ENCODE data around the gene GPR63. TPM values are rescaled to one million over a fixed set of nuclear protein-coding genes. Genes with fewer than 3 reads are reported as not detected.
"Not testable (repeated sequence)": the region's sequence is repeated elsewhere in the genome, so short reads cannot be mapped to it uniquely, and the experiment has no call there.

GPR63 gene, protein sequence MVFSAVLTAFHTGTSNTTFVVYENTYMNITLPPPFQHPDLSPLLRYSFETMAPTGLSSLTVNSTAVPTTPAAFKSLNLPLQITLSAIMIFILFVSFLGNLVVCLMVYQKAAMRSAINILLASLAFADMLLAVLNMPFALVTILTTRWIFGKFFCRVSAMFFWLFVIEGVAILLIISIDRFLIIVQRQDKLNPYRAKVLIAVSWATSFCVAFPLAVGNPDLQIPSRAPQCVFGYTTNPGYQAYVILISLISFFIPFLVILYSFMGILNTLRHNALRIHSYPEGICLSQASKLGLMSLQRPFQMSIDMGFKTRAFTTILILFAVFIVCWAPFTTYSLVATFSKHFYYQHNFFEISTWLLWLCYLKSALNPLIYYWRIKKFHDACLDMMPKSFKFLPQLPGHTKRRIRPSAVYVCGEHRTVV
- total RNA-seq (1 to 10 TPM; 1.4 to 3.6 TPM), polyA plus RNA-seq (under 1 TPM; 0.63 to 0.77 TPM)
- long read RNA-seq, donor 1, full-length matches to known transcripts: 3 of 7 reads
- long read RNA-seq, donor 1, partial matches to known transcripts: 0 of 7 reads
- long read RNA-seq, donor 1, other reads (novel, unspliced or antisense): 4 of 7 reads
- long read RNA-seq, donor 2: 0 reads

- H3K9me3 ChIP-seq (ENCODE audit: control insufficient read depth, low read length): no peaks in the 10 kb centered on the region
- peak within 1 kb of the TSS in 1 of 2 donors; percentile 4 for H3K27ac ChIP-seq (ENCODE audit: low read depth in 1 of 2, low read length in 2 of 2)
- no peaks in the 10 kb centered on the region for H3K4me1 ChIP-seq (ENCODE audit: control insufficient read depth in 1 of 2, insufficient read depth in 2 of 2, low read length in 2 of 2)
- H3K36me3 ChIP-seq (ENCODE audit: control insufficient read depth in 1 of 2, insufficient read depth in 2 of 2, low read length in 1 of 2): no peaks in the 10 kb centered on the region
- H3K27me3 ChIP-seq (ENCODE audit: control insufficient read depth in 1 of 2, insufficient read depth in 2 of 2, low read length in 1 of 2): no peaks in the 10 kb centered on the region
- peak within 1 kb of the TSS; percentile 83 to 97 for H3K4me3 ChIP-seq (ENCODE audit: low read length in 2 of 2)
- intact Hi-C loops (cut with DNase I): loop anchor here (5.0 kb wide), 3 partner anchors 55 to 220 kb away; partner anchors contain the start of gene NDUFAF4 (in 1 of the 2)
- peak; percentile 70 to 92 for DNase-seq
- ATAC-seq (ENCODE audit: low FRiP score): peak; percentile 92
- 0 to 1% methylated on average over 68 to 80 of the region's 80 CpGs for WGBS, 2 donors
These were observed at the start of gene GPR63 for GRCh38 chr6:96837081-96837971. TSS of gene GPR63 (minus strand) at chr6:96837477. CDS start at chr6:96799731, 37,746 bp downstream.

DNA sequence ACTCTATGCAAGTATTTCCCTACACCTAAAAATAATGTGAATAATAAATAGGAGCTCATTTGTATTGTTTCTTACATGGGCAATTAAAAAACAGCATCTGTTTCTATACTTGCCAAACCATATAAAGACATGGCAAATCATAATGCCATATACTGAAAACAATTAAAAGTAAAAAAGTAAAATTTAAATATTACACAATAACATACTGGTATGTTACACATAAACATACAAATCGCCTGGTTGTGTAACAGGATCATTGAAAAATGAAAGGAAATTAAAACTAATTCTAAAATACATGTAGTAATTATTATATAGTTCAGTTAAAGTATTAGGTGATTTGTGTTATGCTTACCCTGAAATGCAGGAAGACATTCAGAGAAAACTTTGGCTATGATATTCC lies 49.2 kb upstream of the GPR63 start:
- Histone ChIP-seq H3K9me3 (ENCODE audit: control insufficient read depth, low read length) (no peaks in the 10 kb centered on the region), H3K4me3 (ENCODE audit: low read length in 2 of 2) (no peak overlapping the region), H3K4me1 (ENCODE audit: control insufficient read depth in 1 of 2, insufficient read depth in 2 of 2, low read length in 2 of 2) (no peaks in the 10 kb centered on the region), H3K27me3 (ENCODE audit: control insufficient read depth in 1 of 2, insufficient read depth in 2 of 2, low read length in 1 of 2) (no peaks in the 10 kb centered on the region), H3K27ac (ENCODE audit: low read depth in 1 of 2, low read length in 2 of 2) (no peak overlapping the region), H3K36me3 (ENCODE audit: control insufficient read depth in 1 of 2, insufficient read depth in 2 of 2, low read length in 1 of 2) (no peaks in the 10 kb centered on the region)
- WGBS, 2 donors: 80 to 88% methylated on average over 1 of the region's 1 CpG
- ATAC-seq (ENCODE audit: low FRiP score) (no peak), DNase-seq (no peak)
- intact Hi-C loops (cut with DNase I): no loop called here

DNA sequence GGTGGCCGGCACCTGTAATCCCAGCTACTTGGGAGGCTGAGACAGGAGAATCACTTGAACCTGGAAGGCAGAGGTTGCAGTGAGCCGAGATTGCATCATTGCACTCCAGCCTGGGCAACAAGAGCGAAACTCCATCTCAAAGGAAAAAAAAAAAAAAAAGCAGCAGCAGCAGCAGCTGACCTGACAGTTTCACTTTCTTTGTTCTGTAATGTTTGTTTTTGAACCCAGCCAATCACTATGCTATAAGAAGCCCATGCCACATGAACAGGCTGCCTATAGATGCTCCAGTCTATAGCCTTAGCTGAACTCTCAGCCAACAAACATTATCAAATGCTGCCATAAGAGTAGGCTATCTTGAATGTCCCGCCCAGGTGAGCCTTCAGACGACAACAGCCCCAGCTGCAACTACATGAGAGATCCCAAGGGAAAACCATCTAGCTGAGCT lies 47.9 kb upstream of the GPR63 start:
- ATAC-seq (ENCODE audit: low FRiP score); intact Hi-C loops (cut with DNase I); H3K36me3 ChIP-seq (ENCODE audit: control insufficient read depth in 1 of 2, insufficient read depth in 2 of 2, low read length in 1 of 2); H3K27me3 ChIP-seq (ENCODE audit: control insufficient read depth in 1 of 2, insufficient read depth in 2 of 2, low read length in 1 of 2); H3K4me1 ChIP-seq (ENCODE audit: control insufficient read depth in 1 of 2, insufficient read depth in 2 of 2, low read length in 2 of 2); H3K9me3 ChIP-seq (ENCODE audit: control insufficient read depth, low read length); DNase-seq; H3K4me3 ChIP-seq (ENCODE audit: low read length in 2 of 2); H3K27ac ChIP-seq (ENCODE audit: low read depth in 1 of 2, low read length in 2 of 2): not testable (repeated sequence)
- 73 to 78% methylated on average over 4 to 5 of the region's 5 CpGs for WGBS, 2 donors

- H3K27ac ChIP-seq (ENCODE audit: low read depth in 1 of 2, low read length in 2 of 2): no peak overlapping the region
These were observed 40.9 kb upstream of the GPR63 start for GRCh38 chr6:96878143-96878542.

GRCh38 chr6:96876886-96877545 lies 39.7 kb upstream of the GPR63 start:
- Histone ChIP-seq H3K9me3 (ENCODE audit: control insufficient read depth, low read length) (no peaks in the 10 kb centered on the region), H3K4me1 (ENCODE audit: control insufficient read depth in 1 of 2, insufficient read depth in 2 of 2, low read length in 2 of 2) (no peaks in the 10 kb centered on the region), H3K27me3 (ENCODE audit: control insufficient read depth in 1 of 2, insufficient read depth in 2 of 2, low read length in 1 of 2) (no peaks in the 10 kb centered on the region), H3K27ac (ENCODE audit: low read depth in 1 of 2, low read length in 2 of 2) (no peak overlapping the region), H3K36me3 (ENCODE audit: control insufficient read depth in 1 of 2, insufficient read depth in 2 of 2, low read length in 1 of 2) (no peaks in the 10 kb centered on the region), H3K4me3 (ENCODE audit: low read length in 2 of 2) (no peak overlapping the region)
- intact Hi-C loops (cut with DNase I): no loop called here
- no peak for ATAC-seq (ENCODE audit: low FRiP score)
- no peak for DNase-seq
- WGBS, 2 donors: 76 to 78% methylated on average over 9 of the region's 9 CpGs

More at GRCh38 chr6:96878143-96878542, 40.9 kb upstream of the GPR63 start:
- intact Hi-C loops (cut with DNase I): no loop called here
- ATAC-seq (ENCODE audit: low FRiP score): no peak
- no peaks in the 10 kb centered on the region for H3K27me3 ChIP-seq (ENCODE audit: control insufficient read depth in 1 of 2, insufficient read depth in 2 of 2, low read length in 1 of 2)
- DNase-seq: no peak
- H3K4me1 ChIP-seq (ENCODE audit: control insufficient read depth in 1 of 2, insufficient read depth in 2 of 2, low read length in 2 of 2): no peaks in the 10 kb centered on the region
- no peak overlapping the region for H3K4me3 ChIP-seq (ENCODE audit: low read length in 2 of 2)
- no peaks in the 10 kb centered on the region for H3K9me3 ChIP-seq (ENCODE audit: control insufficient read depth, low read length)
- H3K36me3 ChIP-seq (ENCODE audit: control insufficient read depth in 1 of 2, insufficient read depth in 2 of 2, low read length in 1 of 2): no peaks in the 10 kb centered on the region

DNA sequence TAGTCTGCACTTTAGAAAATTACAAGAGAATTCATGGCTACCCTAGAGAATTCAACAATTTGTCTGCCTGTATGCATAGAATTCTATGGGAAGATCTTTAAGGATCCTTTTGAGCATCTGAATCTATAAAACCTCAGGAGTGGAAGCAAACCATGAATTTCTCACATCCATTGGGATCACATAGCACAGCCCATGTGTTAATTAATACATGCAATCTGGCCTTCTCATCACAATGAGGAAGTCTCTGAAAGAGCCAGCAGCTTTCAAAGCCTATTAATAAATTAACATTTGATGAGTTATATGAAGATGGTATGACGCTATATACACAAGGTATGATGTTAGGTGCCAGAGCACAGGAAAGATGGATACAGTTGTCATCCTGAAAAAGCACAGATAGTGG lies 35.7 kb upstream of the GPR63 start:
- Histone ChIP-seq H3K4me1 (ENCODE audit: control insufficient read depth in 1 of 2, insufficient read depth in 2 of 2, low read length in 2 of 2) (no peaks in the 10 kb centered on the region), H3K27ac (ENCODE audit: low read depth in 1 of 2, low read length in 2 of 2) (no peak overlapping the region), H3K4me3 (ENCODE audit: low read length in 2 of 2) (no peak overlapping the region), H3K36me3 (ENCODE audit: control insufficient read depth in 1 of 2, insufficient read depth in 2 of 2, low read length in 1 of 2) (no peaks in the 10 kb centered on the region), H3K27me3 (ENCODE audit: control insufficient read depth in 1 of 2, insufficient read depth in 2 of 2, low read length in 1 of 2) (no peaks in the 10 kb centered on the region), H3K9me3 (ENCODE audit: control insufficient read depth, low read length) (no peaks in the 10 kb centered on the region)
- ATAC-seq (ENCODE audit: low FRiP score) (no peak), DNase-seq (no peak)
- WGBS, 2 donors: 71 to 78% methylated on average over 1 of the region's 1 CpG
- intact Hi-C loops (cut with DNase I): no loop called here

DNA sequence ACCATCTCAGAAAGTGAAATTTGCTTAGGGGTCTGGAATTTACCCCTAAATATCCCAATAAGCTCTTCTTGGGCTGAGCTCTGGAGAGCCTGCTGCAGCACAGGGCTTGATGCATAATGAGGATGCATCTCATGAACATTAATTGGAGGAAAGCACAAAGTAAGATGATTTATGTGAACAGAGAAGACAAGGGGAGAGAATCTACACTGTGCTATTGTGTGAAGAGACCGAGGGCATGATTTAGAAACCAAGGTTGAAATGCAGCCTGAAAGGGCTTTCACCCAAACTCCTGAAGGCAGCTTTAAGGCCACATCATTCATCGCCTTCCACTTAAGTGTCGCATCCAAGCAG lies 27.8 kb upstream of the GPR63 start:
- no peak for DNase-seq
- Histone ChIP-seq H3K36me3 (ENCODE audit: control insufficient read depth in 1 of 2, insufficient read depth in 2 of 2, low read length in 1 of 2) (no peaks in the 10 kb centered on the region), H3K4me1 (ENCODE audit: control insufficient read depth in 1 of 2, insufficient read depth in 2 of 2, low read length in 2 of 2) (no peaks in the 10 kb centered on the region), H3K9me3 (ENCODE audit: control insufficient read depth, low read length) (no peaks in the 10 kb centered on the region), H3K27ac (ENCODE audit: low read depth in 1 of 2, low read length in 2 of 2) (no peak overlapping the region), H3K27me3 (ENCODE audit: control insufficient read depth in 1 of 2, insufficient read depth in 2 of 2, low read length in 1 of 2) (no peaks in the 10 kb centered on the region), H3K4me3 (ENCODE audit: low read length in 2 of 2) (no peak overlapping the region)
- intact Hi-C loops (cut with DNase I): no loop called here
- 85 to 86% methylated on average over 3 of the region's 3 CpGs for WGBS, 2 donors
- ATAC-seq (ENCODE audit: low FRiP score): no peak
